Measurements from ENCODE around the gene PRLR.

DNA sequence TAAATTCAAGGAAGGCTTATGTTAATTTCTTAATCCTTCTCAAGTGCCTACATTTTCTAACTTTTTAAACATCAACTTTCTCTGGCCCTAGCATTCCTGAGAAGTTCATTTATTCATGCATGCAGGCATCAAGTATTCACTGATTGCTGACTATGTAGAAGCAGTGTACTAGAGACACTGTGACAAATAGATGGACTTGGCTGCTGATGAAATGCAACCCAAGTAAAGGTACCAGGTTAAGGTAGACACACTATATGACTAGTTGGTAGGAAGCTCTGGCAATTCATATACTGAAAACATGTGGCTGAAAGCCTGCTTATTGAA is 66.6 kb downstream of the PRLR start:
- TF ChIP-seq, protein P1, sequence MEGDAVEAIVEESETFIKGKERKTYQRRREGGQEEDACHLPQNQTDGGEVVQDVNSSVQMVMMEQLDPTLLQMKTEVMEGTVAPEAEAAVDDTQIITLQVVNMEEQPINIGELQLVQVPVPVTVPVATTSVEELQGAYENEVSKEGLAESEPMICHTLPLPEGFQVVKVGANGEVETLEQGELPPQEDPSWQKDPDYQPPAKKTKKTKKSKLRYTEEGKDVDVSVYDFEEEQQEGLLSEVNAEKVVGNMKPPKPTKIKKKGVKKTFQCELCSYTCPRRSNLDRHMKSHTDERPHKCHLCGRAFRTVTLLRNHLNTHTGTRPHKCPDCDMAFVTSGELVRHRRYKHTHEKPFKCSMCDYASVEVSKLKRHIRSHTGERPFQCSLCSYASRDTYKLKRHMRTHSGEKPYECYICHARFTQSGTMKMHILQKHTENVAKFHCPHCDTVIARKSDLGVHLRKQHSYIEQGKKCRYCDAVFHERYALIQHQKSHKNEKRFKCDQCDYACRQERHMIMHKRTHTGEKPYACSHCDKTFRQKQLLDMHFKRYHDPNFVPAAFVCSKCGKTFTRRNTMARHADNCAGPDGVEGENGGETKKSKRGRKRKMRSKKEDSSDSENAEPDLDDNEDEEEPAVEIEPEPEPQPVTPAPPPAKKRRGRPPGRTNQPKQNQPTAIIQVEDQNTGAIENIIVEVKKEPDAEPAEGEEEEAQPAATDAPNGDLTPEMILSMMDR (IDR thresholded peaks at IDR 0.05), result no peak
- no peak for TF ChIP-seq POLR2A (IDR thresholded peaks at IDR 0.05)

Data from body of pancreas (tissue), 4 donors.